A549 (cell line): ENCODE data around the gene PSORS1C1.

Experiments
- CBX2 ChIP-seq: fragments of 200-600 bp; sonication (generic); IDR thresholded peaks from 2 replicates; pipeline ENCODE4 v1.6.1; 2016; ENCODE audit warnings: low read depth, mild to moderate bottlenecking, borderline replicate concordance
- CEBPB ChIP-seq, 2 experiments: fragments of >200 bp in 1 of 2; sonication (Bioruptor Twin) in 1 of 2; formaldehyde crosslinking in 1 of 2; IDR thresholded peaks; 2 replicates each; pipeline ENCODE4 v1.6.1; 2012 to 2016
- CTCF ChIP-seq: fragments of >200 bp; sonication (Bioruptor Twin); formaldehyde crosslinking; IDR thresholded peaks from 3 replicates; pipeline ENCODE4 v1.5.1; 2016
- EP300 ChIP-seq, 2 experiments: fragments of >200 bp; sonication (Bioruptor Twin); formaldehyde crosslinking; IDR thresholded peaks; 2 replicates in 1 of 2; 3 replicates in 1 of 2; pipeline ENCODE4 v1.6.1; 2016 to 2017
- FOSL2 ChIP-seq, 2 experiments: fragments of 450-650 bp in 1 of 2; fragments of >200 bp in 1 of 2; sonication (Bioruptor Twin) in 1 of 2; formaldehyde crosslinking; IDR thresholded peaks; 2 replicates each; pipeline versions ENCODE4 v1.5.0 to v1.6.1; 2016 to 2020; ENCODE audit warnings: mild to moderate bottlenecking in 1 of 2, moderate library complexity in 1 of 2
- HDAC2 ChIP-seq: fragments of 200-600 bp; sonication (generic); IDR thresholded peaks from 2 replicates; pipeline ENCODE4 v1.6.1; 2016
- MAFK ChIP-seq: fragments of 450-650 bp; IDR thresholded peaks from 2 replicates; pipeline ENCODE4 v1.6.1; 2014; ENCODE audit not compliant: partially characterized antibody
- MAZ ChIP-seq: fragments of 150-350 bp; IDR thresholded peaks from 2 replicates; pipeline ENCODE4 v1.6.1; 2014; ENCODE audit warnings: antibody characterized with exemption, low read depth, low read length, borderline replicate concordance
- NFE2L2 ChIP-seq: fragments of 150-350 bp; conservative IDR thresholded peaks from 2 replicates; pipeline ENCODE4 v1.6.1; 2014; ENCODE audit warnings: low read length
- NR3C1 ChIP-seq: fragments of >200 bp; sonication (Bioruptor Twin); formaldehyde crosslinking; IDR thresholded peaks from 3 replicates; pipeline ENCODE4 v1.6.1; 2017
- POLR2A ChIP-seq: IDR thresholded peaks from 2 replicates; pipeline ENCODE4 v1.6.1; 2012; ENCODE audit warnings: mild to moderate bottlenecking, low read length
- RFX5 ChIP-seq: fragments of 450-650 bp; IDR thresholded peaks from 2 replicates; pipeline ENCODE4 v1.7.1; 2014; ENCODE audit warnings: antibody characterized with exemption, mild to moderate bottlenecking, moderate library complexity
- USF2 ChIP-seq: fragments of 450-650 bp; IDR thresholded peaks from 2 replicates; pipeline ENCODE4 v1.6.1; 2014; ENCODE audit warnings: antibody characterized with exemption

GRCh38 chr6:31174378-31174777 lies 59.8 kb downstream of the PSORS1C1 start:
- no peak for TF ChIP-seq CTCF
- TF ChIP-seq CBX2: no peak
- TF ChIP-seq MAFK: no peak
- no peak for TF ChIP-seq EP300 (IDR thresholded peaks at IDR 0.05)
- TF ChIP-seq POLR2A: no peak
- no peak for TF ChIP-seq NR3C1
- TF ChIP-seq MAZ: no peak
- TF ChIP-seq CEBPB (IDR thresholded peaks at IDR 0.05): no peak
- TF ChIP-seq RFX5: no peak
- no peak for TF ChIP-seq USF2
- no peak for TF ChIP-seq NFE2L2
- no peak for TF ChIP-seq HDAC2
- TF ChIP-seq FOSL2 (IDR thresholded peaks at IDR 0.05): no peak
- TF ChIP-seq FOSL2 (CRISPR knock-in tag; IDR thresholded peaks at IDR 0.05): no peak
